HepG2 (cell line): ENCODE measurements around the gene PBX1. TPM values are rescaled to one million over a fixed set of nuclear protein-coding genes. Genes with fewer than 3 reads are reported as not detected.

Experiments
- ATAC-seq: fragments of 200-7000 bp; cut with Tn5 transposase; 3 replicates; pipeline ENCODE4 v1.9.1; 2020; ENCODE audit warnings: mild to moderate bottlenecking, moderate library complexity
- BruUV-seq: library from RNA; stranded (reverse); fragments of 400-500 nt; replicated peaks from 2 replicates; lab custom pipeline; 2021; lab: Mats Ljungman, UMichigan
- CTCF ChIA-PET: fragments of 300-600 bp; formaldehyde crosslinking; extraction: SDS; loops from one replicate; lab custom pipeline; 2021; ENCODE audit warnings: low total read pairs, inconsistent platforms, low intra/inter-chr PET ratio; lab: Yijun Ruan, JAX
- POLR2A ChIA-PET: fragments of 350-600 bp; sonication (Branson Sonifier 250); formaldehyde crosslinking; loops from one replicate; lab custom pipeline; 2020; ENCODE audit warnings: antibody characterized with exemption, inconsistent platforms; lab: Yijun Ruan, JAX
- DNase-seq: peaks from one replicate; pipeline ENCODE4 v3.0.0-alpha.2; 2015; ENCODE audit warnings: low spot score
- FAIRE-seq: peaks from 3 replicates; lab custom pipeline; 2011; peaks lifted over from hg19 to GRCh38; lab: Jason Lieb, UNC
- H2AFZ ChIP-seq: one replicate; pipeline ENCODE4 v1.6.1; 2011; ENCODE audit warnings: low read length, inconsistent platforms
- H3K27ac ChIP-seq: fragments of 300-600 bp; 3 replicates; pipeline ENCODE4 v1.8.0; 2011; ENCODE audit warnings: mixed run types, mild to moderate bottlenecking, mixed read lengths, low read length, inconsistent platforms; ENCODE audit not compliant: insufficient read depth; ENCODE audit errors: extremely low read length
- H3K27me3 ChIP-seq, 2 experiments: fragments of 200-600 bp in 1 of 2; 2 replicates in 1 of 2; 3 replicates in 1 of 2; pipeline versions ENCODE4 v1.6.0 to v1.8.0; 2011; ENCODE audit warnings: low read length in 2 of 2, mild to moderate bottlenecking in 2 of 2, moderate library complexity in 2 of 2, inconsistent platforms in 1 of 2; ENCODE audit not compliant: insufficient read depth in 2 of 2, control insufficient read depth in 1 of 2
- H3K36me3 ChIP-seq, 2 experiments: fragments of 200-600 bp in 1 of 2; replicated peaks in 1 of 2; 2 replicates in 1 of 2; 3 replicates in 1 of 2; pipeline versions ENCODE4 v1.5.1 to v1.8.0; 2011; ENCODE audit warnings: low read length in 2 of 2, inconsistent platforms in 1 of 2; ENCODE audit not compliant: insufficient read depth in 2 of 2, control insufficient read depth in 1 of 2
- H3K4me1 ChIP-seq: 2 replicates; pipeline ENCODE4 v1.5.1; 2012; ENCODE audit warnings: low read length, inconsistent platforms; ENCODE audit not compliant: insufficient read depth
- H3K4me2 ChIP-seq: 2 replicates; pipeline ENCODE4 v1.6.0; 2011; ENCODE audit warnings: low read depth, low read length, inconsistent platforms
- H3K4me3 ChIP-seq, 3 experiments: fragments of 200-600 bp in 1 of 3; sonication (generic), shearing (Covaris generic) in 1 of 3; replicated peaks in 1 of 3; 2 replicates each; pipeline ENCODE4 v1.5.1; 2011 to 2016; ENCODE audit warnings: low read length in 3 of 3, inconsistent platforms in 2 of 3, low read depth in 2 of 3, mild to moderate bottlenecking in 2 of 3, control low read depth in 1 of 3, mixed read lengths in 1 of 3; ENCODE audit not compliant: insufficient read depth in 1 of 3
- H3K79me2 ChIP-seq: one replicate; pipeline ENCODE4 v1.6.1; 2011; ENCODE audit warnings: low read length, inconsistent platforms; ENCODE audit not compliant: insufficient read depth
- H3K9ac ChIP-seq: 2 replicates; pipeline ENCODE4 v1.6.0; 2011; ENCODE audit warnings: mild to moderate bottlenecking, low read depth, low read length, inconsistent platforms; ENCODE audit not compliant: insufficient read depth
- H3K9me3 ChIP-seq: 2 replicates; pipeline ENCODE4 v1.5.1; 2012; ENCODE audit warnings: mild to moderate bottlenecking, low read length
- H4K20me1 ChIP-seq: 2 replicates; pipeline ENCODE4 v1.6.0; 2011; ENCODE audit warnings: inconsistent platforms, mild to moderate bottlenecking, low read length, moderate library complexity; ENCODE audit not compliant: insufficient read depth
- FOXK1 ChIP-seq: sonication (generic); formaldehyde crosslinking; IDR thresholded peaks from 2 replicates; pipeline ENCODE4 v1.4.0; 2020; ENCODE audit warnings: low read depth, missing genetic modification reagents, borderline replicate concordance
- NR1H2 ChIP-seq: sonication (generic); formaldehyde crosslinking; IDR thresholded peaks from 2 replicates; pipeline ENCODE4 v1.8.1; 2022; ENCODE audit warnings: low read depth, missing genetic modification reagents, borderline replicate concordance
- PTBP1 ChIP-seq: fragments of 200-400 bp; formaldehyde crosslinking; IDR thresholded peaks from 2 replicates; pipeline ENCODE4 v1.6.1; 2018; ENCODE audit warnings: low read length, low read depth; ENCODE audit not compliant: poor library complexity, severe bottlenecking
- SP1 ChIP-seq, 2 experiments: fragments of 450-650 bp in 1 of 2; sonication (generic) in 1 of 2; formaldehyde crosslinking in 1 of 2; IDR thresholded peaks; 2 replicates each; pipeline versions ENCODE4 v1.4.0 to v1.6.1; 2016 to 2020; ENCODE audit warnings: missing genetic modification reagents in 1 of 2
- ZFP82 ChIP-seq: sonication (generic); formaldehyde crosslinking; IDR thresholded peaks from 2 replicates; pipeline ENCODE4 v1.5.1; 2020; ENCODE audit warnings: mild to moderate bottlenecking, missing genetic modification reagents, borderline replicate concordance
- ZNF703 ChIP-seq: sonication (generic); formaldehyde crosslinking; IDR thresholded peaks from 2 replicates; pipeline ENCODE4 v1.5.1; 2020; ENCODE audit warnings: missing genetic modification reagents, mild to moderate bottlenecking, moderate library complexity, borderline replicate concordance
- WGBS: methylation state at CpG from one replicate; pipeline ENCODE4 v1.1.6; 2017; ENCODE audit warnings: low lambda C conversion rate; 5-methylcytosine and 5-hydroxymethylcytosine counted together
- in situ Hi-C: cut with HindIII; loops from 2 replicates; pipeline ENCODE4 v1.10.0; 2017; ENCODE audit warnings: low pct_unique_long_range_greater_than_20kb; ENCODE audit not compliant: extremely low pct_ligation_motif_present
- intact Hi-C: fragments of 100-400 bp; cut with micrococcal nuclease; formaldehyde crosslinking; loops from one replicate; pipeline ENCODE4 v1.10.0; 2022; ENCODE audit not compliant: unreplicated experiment
- polyA plus RNA-seq, 8 experiments: library from polyadenylated mRNA; depleted of rRNA in 3 of 8; stranded (reverse) in 7 of 8; unstranded in 1 of 8; fragments of >200 nt; fragmentation: Illumina TruSeq in 4 of 8; extraction: Trizol in 4 of 8; gene quantifications; 2 replicates each; pipeline versions ENCODE4 v1.2.1 to v1.2.3, GENCODE V29; 2011 to 2016; ENCODE audit warnings: low read depth in 4 of 8, missing spikeins in 1 of 8, mixed read lengths in 1 of 8; ENCODE audit not compliant: insufficient read depth in 1 of 8
- total RNA-seq, 5 experiments: library from RNA; depleted of rRNA; stranded (reverse); fragments of >200 nt; fragmentation: Illumina TruSeq; extraction: Trizol; gene quantifications; 2 replicates each; pipeline ENCODE4 v1.2.3, GENCODE V29; 2016; ENCODE audit warnings: low read depth in 1 of 5
- TF ChIP-seq, protein P1 (sequence below): sonication (generic); formaldehyde crosslinking; IDR thresholded peaks from 2 replicates; pipeline ENCODE4 v1.4.0; 2020; ENCODE audit warnings: mild to moderate bottlenecking, missing genetic modification reagents
- TF ChIP-seq, protein P2 (sequence below): sonication (generic); IDR thresholded peaks from 2 replicates; pipeline ENCODE4 v1.6.1; 2016; ENCODE audit warnings: low read depth, borderline replicate concordance

The PBX1 gene
- total and polyA plus RNA-seq, 2 of the 13 experiments (the other 11 are each of a cell fraction or from before 2014, with no cell fraction given): 0.24 TPM; not detected in 1

DNA sequence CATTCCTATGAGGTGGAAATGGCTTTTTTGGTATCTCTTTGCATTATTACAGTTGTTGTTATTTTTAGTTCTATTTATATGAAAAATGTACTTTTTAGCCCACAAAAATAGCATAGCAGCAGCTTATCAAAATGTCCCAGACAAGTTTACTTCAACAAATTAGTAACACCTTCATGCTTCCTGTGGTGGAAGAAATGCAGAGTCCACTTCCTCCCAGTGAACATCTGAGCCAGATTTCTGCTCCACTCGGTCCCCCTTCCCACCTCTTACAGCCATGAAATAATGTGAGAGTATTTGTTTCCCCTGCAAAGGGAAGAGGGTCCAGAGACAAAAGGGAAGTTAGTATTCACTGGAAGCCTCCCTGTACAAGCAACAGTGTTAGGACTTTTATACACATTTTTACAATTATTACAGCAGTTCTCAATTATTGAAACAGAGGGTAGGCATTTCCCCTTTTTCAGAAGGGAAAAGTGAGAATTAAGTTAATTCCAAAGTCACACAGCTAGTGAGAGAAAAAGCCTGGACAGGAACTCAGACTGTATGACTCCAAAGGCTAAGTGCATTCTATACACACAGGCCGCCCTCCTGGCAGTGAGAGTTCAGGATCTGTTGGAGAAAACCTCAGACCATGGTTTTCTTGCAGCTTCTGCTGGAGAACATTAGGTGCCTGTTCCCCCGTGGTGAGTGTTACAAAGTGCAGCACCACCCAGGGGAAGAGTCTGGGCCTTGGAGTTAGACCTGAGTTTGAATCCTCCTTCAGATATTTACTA is 126.5 kb downstream of the PBX1 start:
- no peaks in the 10 kb centered on the region for H4K20me1 ChIP-seq
- BruUV-seq: no TSS peak
- no peak overlapping the region for H3K4me3 ChIP-seq
- no peaks in the 10 kb centered on the region for H3K79me2 ChIP-seq
- no peaks in the 10 kb centered on the region for H3K4me1 ChIP-seq
- intact Hi-C loops: no loop called here
- ATAC-seq: no peak
- POLR2A ChIA-PET: no interaction called here
- H3K36me3 ChIP-seq: no peaks in the 10 kb centered on the region
- H3K9ac ChIP-seq: no peak overlapping the region
- no peak overlapping the region for H3K27ac ChIP-seq
- H3K9me3 ChIP-seq: no peaks in the 10 kb centered on the region
- no peak overlapping the region for H2AFZ ChIP-seq
- H3K27me3 ChIP-seq: no peaks in the 10 kb centered on the region
- FAIRE-seq: no peak
- CTCF ChIA-PET: no interaction called here
- in situ Hi-C loops: no loop called here
- DNase-seq: no peak
- 27% methylated on average over 3 of the region's 3 CpGs for WGBS
- H3K4me2 ChIP-seq: no peak overlapping the region
- TF ChIP-seq PTBP1: no peak
- no peak for TF ChIP-seq ZFP82 (CRISPR knock-in tag)
- TF ChIP-seq, protein P1, sequence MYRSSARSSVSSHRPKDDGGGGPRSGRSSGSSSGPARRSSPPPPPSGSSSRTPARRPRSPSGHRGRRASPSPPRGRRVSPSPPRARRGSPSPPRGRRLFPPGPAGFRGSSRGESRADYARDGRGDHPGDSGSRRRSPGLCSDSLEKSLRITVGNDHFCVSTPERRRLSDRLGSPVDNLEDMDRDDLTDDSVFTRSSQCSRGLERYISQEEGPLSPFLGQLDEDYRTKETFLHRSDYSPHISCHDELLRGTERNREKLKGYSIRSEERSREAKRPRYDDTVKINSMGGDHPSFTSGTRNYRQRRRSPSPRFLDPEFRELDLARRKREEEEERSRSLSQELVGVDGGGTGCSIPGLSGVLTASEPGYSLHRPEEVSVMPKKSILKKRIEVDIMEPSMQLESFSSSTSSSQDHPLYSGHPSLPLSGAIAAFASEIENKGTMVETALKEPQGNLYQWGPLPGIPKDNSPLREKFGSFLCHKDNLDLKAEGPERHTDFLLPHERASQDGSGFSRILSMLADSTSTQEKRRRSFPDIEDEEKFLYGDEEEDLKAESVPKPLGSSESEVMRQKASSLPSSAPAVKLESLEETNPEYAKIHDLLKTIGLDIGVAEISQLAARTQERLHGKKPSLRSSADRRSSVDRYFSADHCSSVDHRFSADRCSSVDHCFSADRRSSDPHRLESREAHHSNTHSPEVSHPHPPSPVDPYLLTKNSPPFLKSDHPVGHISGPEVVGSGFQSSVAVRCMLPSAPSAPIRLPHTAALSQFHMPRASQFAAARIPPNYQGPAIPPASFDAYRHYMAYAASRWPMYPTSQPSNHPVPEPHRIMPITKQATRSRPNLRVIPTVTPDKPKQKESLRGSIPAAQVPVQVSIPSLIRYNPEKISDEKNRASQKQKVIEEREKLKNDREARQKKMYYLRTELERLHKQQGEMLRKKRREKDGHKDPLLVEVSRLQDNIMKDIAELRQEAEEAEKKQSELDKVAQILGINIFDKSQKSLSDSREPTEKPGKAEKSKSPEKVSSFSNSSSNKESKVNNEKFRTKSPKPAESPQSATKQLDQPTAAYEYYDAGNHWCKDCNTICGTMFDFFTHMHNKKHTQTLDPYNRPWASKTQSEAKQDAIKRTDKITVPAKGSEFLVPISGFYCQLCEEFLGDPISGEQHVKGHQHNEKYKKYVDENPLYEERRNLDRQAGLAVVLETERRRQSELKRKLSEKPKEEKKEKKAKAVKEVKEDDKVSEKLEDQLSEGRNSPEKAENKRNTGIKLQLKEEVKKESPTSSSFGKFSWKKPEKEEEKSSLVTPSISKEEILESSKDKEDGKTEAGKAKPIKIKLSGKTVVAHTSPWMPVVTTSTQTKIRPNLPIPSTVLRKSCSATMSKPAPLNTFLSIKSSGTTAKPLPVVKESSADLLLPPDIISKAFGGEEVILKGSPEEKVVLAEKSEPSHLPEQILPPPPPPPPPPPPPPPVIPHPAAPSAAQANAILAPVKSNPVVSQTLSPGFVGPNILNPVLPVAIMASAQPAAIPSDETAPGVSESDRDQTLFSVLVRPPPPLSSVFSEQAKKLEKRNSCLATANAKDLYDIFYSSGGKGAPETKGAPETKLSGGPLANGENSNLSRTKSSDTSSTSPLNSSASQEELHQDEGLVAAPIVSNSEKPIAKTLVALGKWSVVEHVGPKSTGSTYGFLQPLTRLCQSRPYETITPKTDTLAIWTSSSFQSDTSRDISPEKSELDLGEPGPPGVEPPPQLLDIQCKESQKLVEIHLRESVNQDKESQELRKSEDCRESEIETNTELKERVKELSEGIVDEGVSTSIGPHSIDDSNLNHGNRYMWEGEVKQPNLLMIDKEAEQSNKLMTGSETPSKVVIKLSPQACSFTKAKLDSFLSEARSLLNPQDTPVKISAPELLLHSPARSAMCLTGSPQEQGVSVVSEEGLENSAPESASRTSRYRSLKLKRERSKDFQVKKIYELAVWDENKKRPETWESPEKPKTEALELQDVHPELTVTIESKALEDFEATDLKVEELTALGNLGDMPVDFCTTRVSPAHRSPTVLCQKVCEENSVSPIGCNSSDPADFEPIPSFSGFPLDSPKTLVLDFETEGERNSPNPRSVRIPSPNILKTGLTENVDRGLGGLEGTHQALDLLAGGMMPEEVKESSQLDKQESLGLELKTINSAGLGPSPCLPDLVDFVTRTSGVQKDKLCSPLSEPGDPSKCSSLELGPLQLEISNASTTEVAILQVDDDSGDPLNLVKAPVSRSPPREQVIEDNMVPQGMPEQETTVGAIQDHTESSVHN: no peak
- TF ChIP-seq NR1H2 (CRISPR knock-in tag): no peak
- TF ChIP-seq SP1 (IDR thresholded peaks at IDR 0.05): no peak
- TF ChIP-seq SP1 (CRISPR knock-in tag; IDR thresholded peaks at IDR 0.05): no peak
- TF ChIP-seq, protein P2, sequence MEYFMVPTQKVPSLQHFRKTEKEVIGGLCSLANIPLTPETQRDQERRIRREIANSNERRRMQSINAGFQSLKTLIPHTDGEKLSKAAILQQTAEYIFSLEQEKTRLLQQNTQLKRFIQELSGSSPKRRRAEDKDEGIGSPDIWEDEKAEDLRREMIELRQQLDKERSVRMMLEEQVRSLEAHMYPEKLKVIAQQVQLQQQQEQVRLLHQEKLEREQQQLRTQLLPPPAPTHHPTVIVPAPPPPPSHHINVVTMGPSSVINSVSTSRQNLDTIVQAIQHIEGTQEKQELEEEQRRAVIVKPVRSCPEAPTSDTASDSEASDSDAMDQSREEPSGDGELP: no peak
- no peak for TF ChIP-seq FOXK1 (CRISPR knock-in tag)
- no peak for TF ChIP-seq ZNF703 (CRISPR knock-in tag)
